A549 treated with Mapracorat at 1 μM for 4 hours (cell line): ENCODE data around the gene MINDY3. TPM values are rescaled to one million over a fixed set of nuclear protein-coding genes. Genes with fewer than 3 reads are reported as not detected.

Experiments used
- total RNA-seq: library from RNA; stranded (reverse); fragments of 200-300 nt; extraction: Qiagen RNA extraction; gene quantifications from 5 replicates; pipeline ENCODE4 v1.2.3, GENCODE V29; 2022

MINDY3 gene
- 13.0 to 15.3 TPM (median 14.4 TPM) in 5 replicates for total RNA-seq

DNA sequence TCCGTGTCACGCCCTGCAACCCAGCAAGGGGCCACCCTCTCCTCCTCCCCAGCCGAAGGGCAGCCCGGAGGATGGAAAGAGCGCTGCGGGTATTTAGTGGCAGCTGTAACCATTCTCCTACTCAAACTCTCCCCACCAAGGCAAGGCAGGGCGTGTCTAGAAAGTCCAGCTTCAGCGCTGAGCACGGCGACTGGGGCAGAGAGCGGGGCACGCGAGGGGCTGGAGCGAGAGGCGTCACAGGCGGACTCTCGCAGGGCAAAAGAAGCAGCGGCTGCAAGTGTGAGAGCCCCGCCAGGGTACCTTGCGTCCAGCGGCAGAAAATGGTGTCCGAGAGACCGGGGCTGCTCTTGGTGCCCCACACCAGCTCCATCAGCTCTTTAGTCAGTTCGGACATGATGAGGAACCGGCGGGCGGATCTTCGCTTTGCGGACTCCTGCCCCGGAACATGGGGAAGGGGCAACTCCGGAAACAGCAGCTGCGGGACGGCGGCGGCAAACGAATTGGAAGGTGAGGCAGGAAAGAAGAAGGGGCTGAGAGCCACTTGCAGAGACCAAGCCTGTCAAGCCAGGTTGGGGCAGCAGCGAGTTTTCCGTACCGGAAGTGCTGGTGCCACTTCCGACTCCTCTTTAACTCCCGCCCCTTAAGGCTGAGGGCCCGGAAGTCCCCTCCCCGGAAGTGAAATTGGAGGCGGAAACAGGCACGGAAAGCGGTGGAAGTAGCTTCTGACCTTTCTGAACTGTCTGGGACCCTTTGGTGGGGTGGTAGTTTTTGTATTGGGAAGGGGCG, at the start of gene MINDY3:
TSS of gene MINDY3 (minus strand) at position 602 of the 786 bp plus-strand sequence. CDS start at position 394, 208 bp downstream.

Other genes starting within 250 kb of the MINDY3 start
- gene ITGA8, start 140.6 kb downstream of the MINDY3 start, total RNA-seq, result not detected in 5 replicates